Measurements from ENCODE around the gene HTR1E. TPM values are rescaled to one million over a fixed set of nuclear protein-coding genes. Genes with fewer than 3 reads are reported as not detected.
A peak's percentile ranks its signal among the peaks of the same experiment; 100 is the strongest.
"Not testable (repeated sequence)": the region's sequence is repeated elsewhere in the genome, so short reads cannot be mapped to it uniquely, and the experiment has no call there.

HTR1E gene
- polyA plus RNA-seq (2013) = not detected

GRCh38 chr6:86937219-86938079, at the start of gene HTR1E:
TSS of gene HTR1E (plus strand) at chr6:86937528. CDS start at chr6:87015335, 77,807 bp downstream.
- Histone ChIP-seq H3K27ac (ENCODE audit: insufficient read depth in 1 of 2, low read depth in 1 of 2, low read length in 2 of 2, poor library complexity in 1 of 2, severe bottlenecking in 2 of 2) (no peak within 1 kb of the TSS), H3K27me3 (replicated peaks in 2 of 5; ENCODE audit: control insufficient read depth in 4 of 5, insufficient read depth in 5 of 5, low read length in 4 of 5) (peaks cover 14 to 62% (median 30%) of the 10 kb centered on the region in 5 experiments), H3K4me3 (ENCODE audit: control insufficient read depth in 1 of 7, extremely low read depth in 1 of 7, insufficient read depth in 4 of 7, low read depth in 2 of 7, low read length in 6 of 7) (peak within 1 kb of the TSS in 3 of 7 experiments; percentile 9 to 52 (median 13)), H3K4me1 (ENCODE audit: control extremely low read depth in 1 of 4, control insufficient read depth in 4 of 4, insufficient read depth in 4 of 4, low read length in 3 of 4) (peaks cover 0 to 5% (median 2%) of the 10 kb centered on the region in 4 experiments), H3K36me3 (ENCODE audit: control insufficient read depth in 4 of 4, insufficient read depth in 4 of 4, low read length in 3 of 4) (no peaks in the 10 kb centered on the region), H3K9me3 (ENCODE audit: control extremely low read depth in 1 of 5, control insufficient read depth in 4 of 5, insufficient read depth in 2 of 5, low read depth in 1 of 5, low read length in 4 of 5) (no peaks in the 10 kb centered on the region)
- CTCF ChIA-PET = no interaction called here
- POLR2A ChIA-PET = no interaction called here
- 3% methylated on average over 41 of the region's 55 CpGs for WGBS (ENCODE audit: insufficient coverage)
- DNase-seq = peak; percentile 10 to 38 (median 33)

GRCh38 chr6:86888301-86888700, 49.0 kb upstream of the HTR1E start:
- no peaks in the 10 kb centered on the region for H3K36me3 ChIP-seq (ENCODE audit: control insufficient read depth in 4 of 4, insufficient read depth in 4 of 4, low read length in 3 of 4)
- H3K4me3 ChIP-seq (ENCODE audit: control insufficient read depth in 1 of 7, extremely low read depth in 1 of 7, insufficient read depth in 4 of 7, low read depth in 2 of 7, low read length in 6 of 7) = no peak overlapping the region
- H3K27ac ChIP-seq (ENCODE audit: insufficient read depth in 1 of 2, low read depth in 1 of 2, low read length in 2 of 2, poor library complexity in 1 of 2, severe bottlenecking in 2 of 2) = no peak overlapping the region
- no peaks in the 10 kb centered on the region for H3K4me1 ChIP-seq (ENCODE audit: control extremely low read depth in 1 of 4, control insufficient read depth in 4 of 4, insufficient read depth in 4 of 4, low read length in 3 of 4)
- H3K27me3 ChIP-seq (replicated peaks in 2 of 5; ENCODE audit: control insufficient read depth in 4 of 5, insufficient read depth in 5 of 5, low read length in 4 of 5) = no peaks in the 10 kb centered on the region
- DNase-seq = no peak
- no CpG with 5 or more reads among the region's 4 CpGs for WGBS (ENCODE audit: insufficient coverage)
- peaks cover 0 to 4% (median 0%) of the 10 kb centered on the region in 5 experiments for H3K9me3 ChIP-seq (ENCODE audit: control extremely low read depth in 1 of 5, control insufficient read depth in 4 of 5, insufficient read depth in 2 of 5, low read depth in 1 of 5, low read length in 4 of 5)
- CTCF ChIA-PET = no interaction called here
- POLR2A ChIA-PET = no interaction called here

GRCh38 chr6:86897265-86897664, 40.1 kb upstream of the HTR1E start:
- H3K27me3 ChIP-seq (replicated peaks in 2 of 5; ENCODE audit: control insufficient read depth in 4 of 5, insufficient read depth in 5 of 5, low read length in 4 of 5); CTCF ChIA-PET; H3K36me3 ChIP-seq (ENCODE audit: control insufficient read depth in 4 of 4, insufficient read depth in 4 of 4, low read length in 3 of 4); POLR2A ChIA-PET; DNase-seq; H3K27ac ChIP-seq (ENCODE audit: insufficient read depth in 1 of 2, low read depth in 1 of 2, low read length in 2 of 2, poor library complexity in 1 of 2, severe bottlenecking in 2 of 2); H3K9me3 ChIP-seq (ENCODE audit: control extremely low read depth in 1 of 5, control insufficient read depth in 4 of 5, insufficient read depth in 2 of 5, low read depth in 1 of 5, low read length in 4 of 5); H3K4me1 ChIP-seq (ENCODE audit: control extremely low read depth in 1 of 4, control insufficient read depth in 4 of 4, insufficient read depth in 4 of 4, low read length in 3 of 4); H3K4me3 ChIP-seq (ENCODE audit: control insufficient read depth in 1 of 7, extremely low read depth in 1 of 7, insufficient read depth in 4 of 7, low read depth in 2 of 7, low read length in 6 of 7): not testable (repeated sequence)
- 100% methylated on average over 4 of the region's 8 CpGs for WGBS (ENCODE audit: insufficient coverage)

- CTCF ChIA-PET = no interaction called here
- peaks cover 0 to 2% (median 0%) of the 10 kb centered on the region in 5 experiments for H3K9me3 ChIP-seq (ENCODE audit: control extremely low read depth in 1 of 5, control insufficient read depth in 4 of 5, insufficient read depth in 2 of 5, low read depth in 1 of 5, low read length in 4 of 5)
- H3K27me3 ChIP-seq (replicated peaks in 2 of 5; ENCODE audit: control insufficient read depth in 4 of 5, insufficient read depth in 5 of 5, low read length in 4 of 5) = no peaks in the 10 kb centered on the region
- H3K4me3 ChIP-seq (ENCODE audit: control insufficient read depth in 1 of 7, extremely low read depth in 1 of 7, insufficient read depth in 4 of 7, low read depth in 2 of 7, low read length in 6 of 7) = no peak overlapping the region
- H3K4me1 ChIP-seq (ENCODE audit: control extremely low read depth in 1 of 4, control insufficient read depth in 4 of 4, insufficient read depth in 4 of 4, low read length in 3 of 4) = no peaks in the 10 kb centered on the region
- DNase-seq = no peak
- no peaks in the 10 kb centered on the region for H3K36me3 ChIP-seq (ENCODE audit: control insufficient read depth in 4 of 4, insufficient read depth in 4 of 4, low read length in 3 of 4)
- H3K27ac ChIP-seq (ENCODE audit: insufficient read depth in 1 of 2, low read depth in 1 of 2, low read length in 2 of 2, poor library complexity in 1 of 2, severe bottlenecking in 2 of 2) = no peak overlapping the region
- POLR2A ChIA-PET = no interaction called here
- WGBS (ENCODE audit: insufficient coverage) = 100% methylated on average over 1 of the region's 2 CpGs
Measured at GRCh38 chr6:86913795-86914194, 23.5 kb upstream of the HTR1E start.

GRCh38 chr6:86916393-86916792, 20.9 kb upstream of the HTR1E start:
- CTCF ChIA-PET = no interaction called here
- POLR2A ChIA-PET = no interaction called here
- no peak overlapping the region for H3K27ac ChIP-seq (ENCODE audit: insufficient read depth in 1 of 2, low read depth in 1 of 2, low read length in 2 of 2, poor library complexity in 1 of 2, severe bottlenecking in 2 of 2)
- H3K27me3 ChIP-seq (replicated peaks in 2 of 5; ENCODE audit: control insufficient read depth in 4 of 5, insufficient read depth in 5 of 5, low read length in 4 of 5) = no peaks in the 10 kb centered on the region
- H3K4me3 ChIP-seq (ENCODE audit: control insufficient read depth in 1 of 7, extremely low read depth in 1 of 7, insufficient read depth in 4 of 7, low read depth in 2 of 7, low read length in 6 of 7) = no peak overlapping the region
- WGBS (ENCODE audit: insufficient coverage) = no CpG with 5 or more reads among the region's 2 CpGs
- DNase-seq = no peak
- no peaks in the 10 kb centered on the region for H3K36me3 ChIP-seq (ENCODE audit: control insufficient read depth in 4 of 4, insufficient read depth in 4 of 4, low read length in 3 of 4)
- no peaks in the 10 kb centered on the region for H3K4me1 ChIP-seq (ENCODE audit: control extremely low read depth in 1 of 4, control insufficient read depth in 4 of 4, insufficient read depth in 4 of 4, low read length in 3 of 4)
- peaks cover 0 to 2% (median 0%) of the 10 kb centered on the region in 5 experiments for H3K9me3 ChIP-seq (ENCODE audit: control extremely low read depth in 1 of 5, control insufficient read depth in 4 of 5, insufficient read depth in 2 of 5, low read depth in 1 of 5, low read length in 4 of 5)

- H3K27ac ChIP-seq (ENCODE audit: insufficient read depth in 1 of 2, low read depth in 1 of 2, low read length in 2 of 2, poor library complexity in 1 of 2, severe bottlenecking in 2 of 2); DNase-seq; H3K4me3 ChIP-seq (ENCODE audit: control insufficient read depth in 1 of 7, extremely low read depth in 1 of 7, insufficient read depth in 4 of 7, low read depth in 2 of 7, low read length in 6 of 7); H3K9me3 ChIP-seq (ENCODE audit: control extremely low read depth in 1 of 5, control insufficient read depth in 4 of 5, insufficient read depth in 2 of 5, low read depth in 1 of 5, low read length in 4 of 5); H3K36me3 ChIP-seq (ENCODE audit: control insufficient read depth in 4 of 4, insufficient read depth in 4 of 4, low read length in 3 of 4); CTCF ChIA-PET; POLR2A ChIA-PET; H3K27me3 ChIP-seq (replicated peaks in 2 of 5; ENCODE audit: control insufficient read depth in 4 of 5, insufficient read depth in 5 of 5, low read length in 4 of 5); H3K4me1 ChIP-seq (ENCODE audit: control extremely low read depth in 1 of 4, control insufficient read depth in 4 of 4, insufficient read depth in 4 of 4, low read length in 3 of 4): not testable (repeated sequence)
- WGBS (ENCODE audit: insufficient coverage) = no CpG with 5 or more reads among the region's 2 CpGs
Measured at GRCh38 chr6:86927138-86927537, 10.2 kb upstream of the HTR1E start.

GRCh38 chr6:86927859-86928258, 9.5 kb upstream of the HTR1E start:
- 100% methylated on average over 1 of the region's 11 CpGs for WGBS (ENCODE audit: insufficient coverage)
- POLR2A ChIA-PET, CTCF ChIA-PET: not testable (repeated sequence)

More at GRCh38 chr6:86927859-86928258, 9.5 kb upstream of the HTR1E start:
- not testable (repeated sequence) for H3K36me3 ChIP-seq (ENCODE audit: control insufficient read depth in 4 of 4, insufficient read depth in 4 of 4, low read length in 3 of 4); DNase-seq; H3K9me3 ChIP-seq (ENCODE audit: control extremely low read depth in 1 of 5, control insufficient read depth in 4 of 5, insufficient read depth in 2 of 5, low read depth in 1 of 5, low read length in 4 of 5); H3K27me3 ChIP-seq (replicated peaks in 2 of 5; ENCODE audit: control insufficient read depth in 4 of 5, insufficient read depth in 5 of 5, low read length in 4 of 5); H3K27ac ChIP-seq (ENCODE audit: insufficient read depth in 1 of 2, low read depth in 1 of 2, low read length in 2 of 2, poor library complexity in 1 of 2, severe bottlenecking in 2 of 2); H3K4me1 ChIP-seq (ENCODE audit: control extremely low read depth in 1 of 4, control insufficient read depth in 4 of 4, insufficient read depth in 4 of 4, low read length in 3 of 4); H3K4me3 ChIP-seq (ENCODE audit: control insufficient read depth in 1 of 7, extremely low read depth in 1 of 7, insufficient read depth in 4 of 7, low read depth in 2 of 7, low read length in 6 of 7)
